HepG2 (cell line): ENCODE results near the gene NINJ2. TPM values are rescaled to one million over a fixed set of nuclear protein-coding genes. Genes with fewer than 3 reads are reported as not detected.
"Not testable (repeated sequence)": the region's sequence is repeated elsewhere in the genome, so short reads cannot be mapped to it uniquely, and the experiment has no call there.

Source experiments
- ATAC-seq: fragments of 200-7000 bp; cut with Tn5 transposase; 3 replicates; pipeline ENCODE4 v1.9.1; 2020; ENCODE audit warnings: mild to moderate bottlenecking, moderate library complexity
- BruUV-seq: library from RNA; stranded (reverse); fragments of 400-500 nt; replicated peaks from 2 replicates; lab custom pipeline; 2021; lab: Mats Ljungman, UMichigan
- CTCF ChIA-PET: fragments of 300-600 bp; formaldehyde crosslinking; extraction: SDS; loops from one replicate; lab custom pipeline; 2021; ENCODE audit warnings: low total read pairs, inconsistent platforms, low intra/inter-chr PET ratio; lab: Yijun Ruan, JAX
- POLR2A ChIA-PET: fragments of 350-600 bp; sonication (Branson Sonifier 250); formaldehyde crosslinking; loops from one replicate; lab custom pipeline; 2020; ENCODE audit warnings: antibody characterized with exemption, inconsistent platforms; lab: Yijun Ruan, JAX
- DNase-seq: peaks from one replicate; pipeline ENCODE4 v3.0.0-alpha.2; 2015; ENCODE audit warnings: low spot score
- FAIRE-seq: peaks from 3 replicates; lab custom pipeline; 2011; peaks lifted over from hg19 to GRCh38; lab: Jason Lieb, UNC
- H2AFZ ChIP-seq: one replicate; pipeline ENCODE4 v1.6.1; 2011; ENCODE audit warnings: low read length, inconsistent platforms
- H3K27ac ChIP-seq: fragments of 300-600 bp; 3 replicates; pipeline ENCODE4 v1.8.0; 2011; ENCODE audit warnings: mixed run types, mild to moderate bottlenecking, mixed read lengths, low read length, inconsistent platforms; ENCODE audit not compliant: insufficient read depth; ENCODE audit errors: extremely low read length
- H3K27me3 ChIP-seq, 2 experiments: fragments of 200-600 bp in 1 of 2; 2 replicates in 1 of 2; 3 replicates in 1 of 2; pipeline versions ENCODE4 v1.6.0 to v1.8.0; 2011; ENCODE audit warnings: low read length in 2 of 2, mild to moderate bottlenecking in 2 of 2, moderate library complexity in 2 of 2, inconsistent platforms in 1 of 2; ENCODE audit not compliant: insufficient read depth in 2 of 2, control insufficient read depth in 1 of 2
- H3K36me3 ChIP-seq, 2 experiments: fragments of 200-600 bp in 1 of 2; replicated peaks in 1 of 2; 2 replicates in 1 of 2; 3 replicates in 1 of 2; pipeline versions ENCODE4 v1.5.1 to v1.8.0; 2011; ENCODE audit warnings: low read length in 2 of 2, inconsistent platforms in 1 of 2; ENCODE audit not compliant: insufficient read depth in 2 of 2, control insufficient read depth in 1 of 2
- H3K4me1 ChIP-seq: 2 replicates; pipeline ENCODE4 v1.5.1; 2012; ENCODE audit warnings: low read length, inconsistent platforms; ENCODE audit not compliant: insufficient read depth
- H3K4me2 ChIP-seq: 2 replicates; pipeline ENCODE4 v1.6.0; 2011; ENCODE audit warnings: low read depth, low read length, inconsistent platforms
- H3K4me3 ChIP-seq, 3 experiments: fragments of 200-600 bp in 1 of 3; sonication (generic), shearing (Covaris generic) in 1 of 3; replicated peaks in 1 of 3; 2 replicates each; pipeline ENCODE4 v1.5.1; 2011 to 2016; ENCODE audit warnings: low read length in 3 of 3, inconsistent platforms in 2 of 3, low read depth in 2 of 3, mild to moderate bottlenecking in 2 of 3, control low read depth in 1 of 3, mixed read lengths in 1 of 3; ENCODE audit not compliant: insufficient read depth in 1 of 3
- H3K79me2 ChIP-seq: one replicate; pipeline ENCODE4 v1.6.1; 2011; ENCODE audit warnings: low read length, inconsistent platforms; ENCODE audit not compliant: insufficient read depth
- H3K9ac ChIP-seq: 2 replicates; pipeline ENCODE4 v1.6.0; 2011; ENCODE audit warnings: mild to moderate bottlenecking, low read depth, low read length, inconsistent platforms; ENCODE audit not compliant: insufficient read depth
- H3K9me3 ChIP-seq: 2 replicates; pipeline ENCODE4 v1.5.1; 2012; ENCODE audit warnings: mild to moderate bottlenecking, low read length
- H4K20me1 ChIP-seq: 2 replicates; pipeline ENCODE4 v1.6.0; 2011; ENCODE audit warnings: inconsistent platforms, mild to moderate bottlenecking, low read length, moderate library complexity; ENCODE audit not compliant: insufficient read depth
- BRD4 ChIP-seq: sonication (generic); formaldehyde crosslinking; IDR thresholded peaks from 2 replicates; pipeline ENCODE4 v1.4.0; 2020; ENCODE audit warnings: missing genetic modification reagents
- CEBPB ChIP-seq: IDR thresholded peaks from 2 replicates; pipeline ENCODE4 v1.6.1; 2011; ENCODE audit warnings: low read depth, low read length, improper control_type of control experiment, borderline replicate concordance
- E2F1 ChIP-seq: sonication (generic); formaldehyde crosslinking; IDR thresholded peaks from 2 replicates; pipeline ENCODE4 v1.5.0; 2020; ENCODE audit warnings: missing genetic modification reagents
- ELF4 ChIP-seq: sonication (generic); formaldehyde crosslinking; IDR thresholded peaks from 2 replicates; pipeline ENCODE4 v1.5.0; 2020; ENCODE audit warnings: missing genetic modification reagents, mild to moderate bottlenecking, moderate library complexity, borderline replicate concordance
- FOXA3 ChIP-seq: IDR thresholded peaks from 2 replicates; pipeline ENCODE4 v1.6.1; 2016; ENCODE audit warnings: missing genetic modification reagents, missing compliant biosample characterization
- FOXP1 ChIP-seq, 2 experiments: fragments of 450-650 bp in 1 of 2; IDR thresholded peaks; 2 replicates each; pipeline ENCODE4 v1.6.1; 2017 to 2018; ENCODE audit warnings: antibody characterized with exemption in 1 of 2
- SKIL ChIP-seq: sonication (generic); formaldehyde crosslinking; IDR thresholded peaks from 2 replicates; pipeline ENCODE4 v1.8.0; 2022; ENCODE audit warnings: missing genetic modification reagents, mild to moderate bottlenecking, moderate library complexity, borderline replicate concordance
- TCF7 ChIP-seq: sonication (generic); IDR thresholded peaks from 2 replicates; pipeline ENCODE4 v1.6.1; 2016; ENCODE audit warnings: antibody characterized with exemption, low read depth
- THAP9 ChIP-seq: sonication (generic); formaldehyde crosslinking; IDR thresholded peaks from 2 replicates; pipeline ENCODE4; 2020; ENCODE audit warnings: missing genetic modification reagents, mild to moderate bottlenecking, borderline replicate concordance
- YEATS4 ChIP-seq: sonication (generic); formaldehyde crosslinking; IDR thresholded peaks from 2 replicates; pipeline ENCODE4 v1.4.0; 2020; ENCODE audit warnings: missing genetic modification reagents, borderline replicate concordance
- ZBTB20 ChIP-seq: sonication (generic); formaldehyde crosslinking; IDR thresholded peaks from 2 replicates; pipeline ENCODE4 v1.8.1; 2023; ENCODE audit warnings: missing genetic modification reagents, low read depth, mild to moderate bottlenecking, borderline replicate concordance
- ZNF670 ChIP-seq: sonication (generic); formaldehyde crosslinking; IDR thresholded peaks from 2 replicates; pipeline ENCODE4 v1.8.0; 2022; ENCODE audit warnings: mild to moderate bottlenecking, missing genetic modification reagents, borderline replicate concordance
- ZNF784 ChIP-seq: sonication (generic); formaldehyde crosslinking; IDR thresholded peaks from 2 replicates; pipeline ENCODE4 v1.5.1; 2020; ENCODE audit warnings: missing genetic modification reagents, mild to moderate bottlenecking, borderline replicate concordance
- ZNF816 ChIP-seq: sonication (generic); formaldehyde crosslinking; IDR thresholded peaks from 2 replicates; pipeline ENCODE4 v1.8.0; 2022; ENCODE audit warnings: missing genetic modification reagents, mild to moderate bottlenecking, borderline replicate concordance
- WGBS: methylation state at CpG from one replicate; pipeline ENCODE4 v1.1.6; 2017; ENCODE audit warnings: low lambda C conversion rate; 5-methylcytosine and 5-hydroxymethylcytosine counted together
- in situ Hi-C: cut with HindIII; loops from 2 replicates; pipeline ENCODE4 v1.10.0; 2017; ENCODE audit warnings: low pct_unique_long_range_greater_than_20kb; ENCODE audit not compliant: extremely low pct_ligation_motif_present
- intact Hi-C: fragments of 100-400 bp; cut with micrococcal nuclease; formaldehyde crosslinking; loops from one replicate; pipeline ENCODE4 v1.10.0; 2022; ENCODE audit not compliant: unreplicated experiment
- polyA plus RNA-seq, 8 experiments: library from polyadenylated mRNA; depleted of rRNA in 3 of 8; stranded (reverse) in 7 of 8; unstranded in 1 of 8; fragments of >200 nt; fragmentation: Illumina TruSeq in 4 of 8; extraction: Trizol in 4 of 8; gene quantifications; 2 replicates each; pipeline versions ENCODE4 v1.2.1 to v1.2.3, GENCODE V29; 2011 to 2016; ENCODE audit warnings: low read depth in 4 of 8, missing spikeins in 1 of 8, mixed read lengths in 1 of 8; ENCODE audit not compliant: insufficient read depth in 1 of 8
- total RNA-seq, 5 experiments: library from RNA; depleted of rRNA; stranded (reverse); fragments of >200 nt; fragmentation: Illumina TruSeq; extraction: Trizol; gene quantifications; 2 replicates each; pipeline ENCODE4 v1.2.3, GENCODE V29; 2016; ENCODE audit warnings: low read depth in 1 of 5

NINJ2 gene
- total and polyA plus RNA-seq, 2 of the 13 experiments (the other 11 are each of a cell fraction or from before 2014, with no cell fraction given), result 0.62 to 3.8 TPM

- H3K27me3 ChIP-seq; H3K36me3 ChIP-seq; BruUV-seq; H4K20me1 ChIP-seq; H3K79me2 ChIP-seq; H3K9me3 ChIP-seq; CTCF ChIA-PET; H2AFZ ChIP-seq; TF ChIP-seq FOXP1 (IDR thresholded peaks at IDR 0.05): not testable (repeated sequence)
- Histone ChIP-seq H3K4me1 (peaks cover 94% of the 10 kb centered on the region), H3K27ac (peak overlapping the region; percentile 86), H3K9ac (peak overlapping the region; percentile 48), H3K4me2 (peak overlapping the region; percentile 56), H3K4me3 (peak overlapping the region in 1 of 3 experiments; percentile 27; a peak in 2 of 6 replicates)
- in situ Hi-C loops (loop anchor here (10.0 kb wide), 1 partner anchor 237 kb away; no protein-coding TSS in a partner anchor), intact Hi-C loops (loop anchor here (5.0 to 10.0 kb wide), 3 partner anchors 39 to 1027 kb away; no protein-coding TSS in a partner anchor)
- peak; percentile 47 for DNase-seq
- ATAC-seq, result peak; percentile 38
- 5% methylated on average over 18 of the region's 19 CpGs for whole genome bisulfite sequencing
- FAIRE-seq, result peak; percentile 76
- POLR2A ChIA-PET, result interaction anchor here (5.3 kb wide), 1 partner anchor 173 kb away, joined by 42 read pairs; the partner anchor contains the start of gene WNK1
- peak; percentile 89 for TF ChIP-seq SKIL (CRISPR knock-in tag)
- peak; percentile 73; the same call in 1 of the 2 replicates for TF ChIP-seq ELF4 (CRISPR knock-in tag)
- peak; percentile 82; the same call in 1 of the 2 replicates for TF ChIP-seq ZBTB20 (CRISPR knock-in tag)
- TF ChIP-seq E2F1 (CRISPR knock-in tag), result 0 out of 2 replicates have a peak, but pooled peaks have one; percentile 37
- TF ChIP-seq ZNF816 (CRISPR knock-in tag), result peak; percentile 24; the same call in 1 of the 2 replicates
- peak; percentile 72; the same call in 1 of the 2 replicates for TF ChIP-seq BRD4
- peak; percentile 64; the same call in 1 of the 2 replicates for TF ChIP-seq ZNF784
- peak; percentile 42 for TF ChIP-seq ZNF670 (CRISPR knock-in tag)
- TF ChIP-seq YEATS4 (CRISPR knock-in tag), result 0 out of 2 replicates have a peak, but pooled peaks have one; percentile 46
- TF ChIP-seq TCF7, result peak; percentile 50; the same call in 1 of the 2 replicates
- peak; percentile 49; the same call in 1 of the 2 replicates for TF ChIP-seq THAP9 (CRISPR knock-in tag)
- TF ChIP-seq FOXA3, result peak; percentile 30; the same call in 1 of the 2 replicates
- peak; percentile 57; the same call in 1 of the 2 replicates for TF ChIP-seq FOXP1 (CRISPR knock-in tag; IDR thresholded peaks at IDR 0.05)
- TF ChIP-seq CEBPB, result peak; percentile 32; the same call in 1 of the 2 replicates
These were observed 85.1 kb downstream of the NINJ2 start for GRCh38 chr12:577994-578747.
